ENCODE data around the gene ZBTB3. TPM values are rescaled to one million over a fixed set of nuclear protein-coding genes. Genes with fewer than 3 reads are reported as not detected.
"Not testable (repeated sequence)": the region's sequence is repeated elsewhere in the genome, so short reads cannot be mapped to it uniquely, and the experiment has no call there.

The ZBTB3 gene
- total and polyA plus RNA-seq, 9 of the 15 experiments (the other 6 are each of a cell fraction or from before 2014, with no cell fraction given): 1.9 to 10.0 (median 4.9) TPM

GRCh38 chr11:62703921-62704320, 50.0 kb downstream of the ZBTB3 start:
- H2AFZ ChIP-seq (ENCODE audit: low read depth, low read length); ATAC-seq; CTCF ChIA-PET (ENCODE audit: low intra/inter-chr PET ratio); H3K9me3 ChIP-seq (replicated peaks; ENCODE audit: control insufficient read depth, insufficient read depth, low read depth, low read length); BruUV-seq (replicated peaks); H3K4me2 ChIP-seq (ENCODE audit: insufficient read depth, low read length); DNase-seq (ENCODE audit: extremely low read depth in 1 of 4, low spot score in 3 of 4); H3K4me3 ChIP-seq; FAIRE-seq; H3K9ac ChIP-seq (ENCODE audit: insufficient read depth in 1 of 2, low read depth in 2 of 2, low read length in 2 of 2); H3K27ac ChIP-seq (ENCODE audit: extremely low read depth, low read depth, low read length); in situ Hi-C loops (cut with MboI); intact Hi-C loops (cut with micrococcal nuclease); H3K27me3 ChIP-seq (ENCODE audit: control insufficient read depth in 2 of 2, insufficient read depth in 2 of 2, low read length in 2 of 2); H3K9me1 ChIP-seq (ENCODE audit: control insufficient read depth, insufficient read depth, low read length); H4K20me1 ChIP-seq (replicated peaks; ENCODE audit: control insufficient read depth, insufficient read depth, low read length): not testable (repeated sequence)
- WGBS (ENCODE audit: insufficient coverage, low coverage, missing lambda C conversion rate): 96% methylated on average over 3 of the region's 4 CpGs
- peaks cover 29 to 35% of the 10 kb centered on the region in 2 experiments for H3K4me1 ChIP-seq (replicated peaks in 1 of 2; ENCODE audit: control insufficient read depth in 2 of 2, insufficient read depth in 2 of 2, low read length in 2 of 2)
- peaks cover 14% of the 10 kb centered on the region for H3K79me2 ChIP-seq (ENCODE audit: control insufficient read depth, insufficient read depth, low read length)
- peaks cover 55% of the 10 kb centered on the region for H3K36me3 ChIP-seq (ENCODE audit: control insufficient read depth, insufficient read depth, low read length)
- POLR2A ChIA-PET: interaction anchor here (0.6 to 1.2 kb wide), 3 partner anchors 15 to 50 kb away, joined by 3 to 4 read pairs (median 3); partner anchors contain the start of genes C11orf98, CSKMT and LRRN4CL

GRCh38 chr11:62702246-62702645, 51.7 kb downstream of the ZBTB3 start:
- peaks cover 13 to 18% of the 10 kb centered on the region in 2 experiments for H3K4me1 ChIP-seq (replicated peaks in 1 of 2; ENCODE audit: control insufficient read depth in 2 of 2, insufficient read depth in 2 of 2, low read length in 2 of 2)
- H3K4me2 ChIP-seq (ENCODE audit: insufficient read depth, low read length): no peak overlapping the region
- intact Hi-C loops (cut with micrococcal nuclease) (no loop called here), in situ Hi-C loops (cut with MboI) (no loop called here)
- ChIA-PET POLR2A (interaction anchor here (0.6 to 1.4 kb wide), 2 partner anchors 13 to 27 kb away, joined by 3 to 4 read pairs; partner anchors contain the start of gene LRRN4CL), CTCF (ENCODE audit: low intra/inter-chr PET ratio) (no interaction called here)
- DNase-seq (ENCODE audit: extremely low read depth in 1 of 4, low spot score in 3 of 4) (no peak), ATAC-seq (no peak), FAIRE-seq (no peak)
- no peaks in the 10 kb centered on the region for H3K9me3 ChIP-seq (replicated peaks; ENCODE audit: control insufficient read depth, insufficient read depth, low read depth, low read length)
- BruUV-seq (replicated peaks): no TSS peak
- no peak overlapping the region for H3K27ac ChIP-seq (ENCODE audit: extremely low read depth, low read depth, low read length)
- H4K20me1 ChIP-seq (replicated peaks; ENCODE audit: control insufficient read depth, insufficient read depth, low read length): peaks cover 3% of the 10 kb centered on the region; the same call in 1 of the 2 replicates
- WGBS (ENCODE audit: insufficient coverage, low coverage, missing lambda C conversion rate): 97% methylated on average over 7 of the region's 11 CpGs
- H3K27me3 ChIP-seq (ENCODE audit: control insufficient read depth in 2 of 2, insufficient read depth in 2 of 2, low read length in 2 of 2): no peaks in the 10 kb centered on the region
- peaks cover 42% of the 10 kb centered on the region for H3K36me3 ChIP-seq (ENCODE audit: control insufficient read depth, insufficient read depth, low read length)
- peaks cover under 1% of the 10 kb centered on the region for H3K9me1 ChIP-seq (ENCODE audit: control insufficient read depth, insufficient read depth, low read length)
- H3K4me3 ChIP-seq: no peak overlapping the region
- no peak overlapping the region for H2AFZ ChIP-seq (ENCODE audit: low read depth, low read length)
- peaks cover 14% of the 10 kb centered on the region for H3K79me2 ChIP-seq (ENCODE audit: control insufficient read depth, insufficient read depth, low read length)
- H3K9ac ChIP-seq (ENCODE audit: insufficient read depth in 1 of 2, low read depth in 2 of 2, low read length in 2 of 2): no peak overlapping the region
- TF ChIP-seq HDGF (IDR thresholded peaks at IDR 0.05) (no peak), ARHGAP35 (IDR thresholded peaks at IDR 0.05; ENCODE audit: partially characterized antibody) (no peak), SAP30 (IDR thresholded peaks at IDR 0.05; ENCODE audit: borderline replicate concordance, insufficient read depth, low read depth, low read length, poor library complexity, severe bottlenecking) (no peak), U2AF1 (optimal IDR thresholded peaks at IDR 0.05; ENCODE audit: low read depth, low read length) (no peak)

Small RNA genes within 50 kb of the gene (microRNA-seq; reads per million reads assigned to microRNA genes)
- gene MIR6514 (ENCODE audit: borderline microRNAs expressed) (0.36 reads per million), gene MIR6748 (ENCODE audit: borderline microRNAs expressed) (not detected)

Small RNA genes within 50 kb of the gene (small RNA-seq; reads per million reads assigned to genes)
- 0.18 reads per million for gene MIR6514

Other genes starting within 250 kb of the ZBTB3 start
Only the 7 nearest of the 30 such genes appear.
- gene GNG3, start 46.5 kb downstream of the ZBTB3 start, total RNA-seq (2014; rRNA removed): not detected in 2 replicates
- not detected in 2 replicates for gene GNG3, start 46.5 kb downstream of the ZBTB3 start, total RNA-seq (2014; rRNA removed; fragmentation: Illumina TruSeq; extraction: Trizol)
- gene GNG3, start 46.5 kb downstream of the ZBTB3 start, total RNA-seq (2015; rRNA removed; fragmentation: Illumina TruSeq; extraction: Trizol): not detected in 2 replicates
- not detected in 2 replicates for gene GNG3, start 46.5 kb downstream of the ZBTB3 start, total RNA-seq (2021)
- not detected in 2 replicates for gene GNG3, start 46.5 kb downstream of the ZBTB3 start, polyA plus RNA-seq (2011; rRNA removed)
- not detected in 2 replicates for gene GNG3, start 46.5 kb downstream of the ZBTB3 start, polyA plus RNA-seq (2014; fragmentation: Illumina TruSeq; extraction: Trizol)
- under 1 TPM in 1 of 2 experiments, not detected in 1; 0.07 TPM for gene GNG3, start 46.5 kb downstream of the ZBTB3 start, polyA plus RNA-seq (2014; fragmentation: Nextera tagmentation; extraction: Ambion mirVana)
- gene GNG3, start 46.5 kb downstream of the ZBTB3 start, polyA plus RNA-seq (2014; rRNA removed): not detected in 2 replicates
- gene HNRNPUL2, start 26.7 kb downstream of the ZBTB3 start, total RNA-seq (2014; rRNA removed): 7.8 and 9.0 TPM in 2 replicates
- gene HNRNPUL2, start 26.7 kb downstream of the ZBTB3 start, total RNA-seq (2014; rRNA removed; fragmentation: Illumina TruSeq; extraction: Trizol): 15.2 and 18.9 TPM in 2 replicates
- gene HNRNPUL2, start 26.7 kb downstream of the ZBTB3 start, total RNA-seq (2015; rRNA removed; fragmentation: Illumina TruSeq; extraction: Trizol): 17.5 and 18.2 TPM in 2 replicates
- 22.4 and 31.9 TPM in 2 replicates for gene HNRNPUL2, start 26.7 kb downstream of the ZBTB3 start, total RNA-seq (2021)
- gene HNRNPUL2, start 26.7 kb downstream of the ZBTB3 start, polyA plus RNA-seq (2011; rRNA removed): 14.4 and 15.4 TPM in 2 replicates
- gene HNRNPUL2, start 26.7 kb downstream of the ZBTB3 start, polyA plus RNA-seq (2014; fragmentation: Illumina TruSeq; extraction: Trizol): 44.3 and 45.4 TPM in 2 replicates
- gene HNRNPUL2, start 26.7 kb downstream of the ZBTB3 start, polyA plus RNA-seq (2014; fragmentation: Nextera tagmentation; extraction: Ambion mirVana): 1 to 10 TPM in 1 of 2 experiments, under 1 TPM in 1; 0.89 to 1.4 TPM
- 23.8 and 32.3 TPM in 2 replicates for gene HNRNPUL2, start 26.7 kb downstream of the ZBTB3 start, polyA plus RNA-seq (2014; rRNA removed)
- 33.7 and 39.6 TPM in 2 replicates for gene TTC9C, start 25.7 kb downstream of the ZBTB3 start, total RNA-seq (2014; rRNA removed)
- 27.7 and 36.3 TPM in 2 replicates for gene TTC9C, start 25.7 kb downstream of the ZBTB3 start, total RNA-seq (2014; rRNA removed; fragmentation: Illumina TruSeq; extraction: Trizol)
- gene TTC9C, start 25.7 kb downstream of the ZBTB3 start, total RNA-seq (2015; rRNA removed; fragmentation: Illumina TruSeq; extraction: Trizol): 38.3 TPM in 2 replicates
- 34.0 and 35.1 TPM in 2 replicates for gene TTC9C, start 25.7 kb downstream of the ZBTB3 start, total RNA-seq (2021)
- gene TTC9C, start 25.7 kb downstream of the ZBTB3 start, polyA plus RNA-seq (2011; rRNA removed): 37.1 and 42.8 TPM in 2 replicates
- gene TTC9C, start 25.7 kb downstream of the ZBTB3 start, polyA plus RNA-seq (2014; fragmentation: Illumina TruSeq; extraction: Trizol): 48.8 and 51.2 TPM in 2 replicates
- gene TTC9C, start 25.7 kb downstream of the ZBTB3 start, polyA plus RNA-seq (2014; fragmentation: Nextera tagmentation; extraction: Ambion mirVana): 10 to 100 TPM; 56.5 to 59.0 TPM
- 32.8 and 44.6 TPM in 2 replicates for gene TTC9C, start 25.7 kb downstream of the ZBTB3 start, polyA plus RNA-seq (2014; rRNA removed)
- gene POLR2G, start 7.4 kb upstream of the ZBTB3 start, total RNA-seq (2014; rRNA removed): 151 and 169 TPM in 2 replicates
- gene POLR2G, start 7.4 kb upstream of the ZBTB3 start, total RNA-seq (2014; rRNA removed; fragmentation: Illumina TruSeq; extraction: Trizol): 197 and 202 TPM in 2 replicates
- 163 and 164 TPM in 2 replicates for gene POLR2G, start 7.4 kb upstream of the ZBTB3 start, total RNA-seq (2015; rRNA removed; fragmentation: Illumina TruSeq; extraction: Trizol)
- gene POLR2G, start 7.4 kb upstream of the ZBTB3 start, total RNA-seq (2021): 149 and 150 TPM in 2 replicates
- 273 and 305 TPM in 2 replicates for gene POLR2G, start 7.4 kb upstream of the ZBTB3 start, polyA plus RNA-seq (2011; rRNA removed)
- gene POLR2G, start 7.4 kb upstream of the ZBTB3 start, polyA plus RNA-seq (2014; fragmentation: Illumina TruSeq; extraction: Trizol): 221 and 236 TPM in 2 replicates
- 100 to 1,000 TPM; 509 to 616 TPM for gene POLR2G, start 7.4 kb upstream of the ZBTB3 start, polyA plus RNA-seq (2014; fragmentation: Nextera tagmentation; extraction: Ambion mirVana)
- 219 and 232 TPM in 2 replicates for gene POLR2G, start 7.4 kb upstream of the ZBTB3 start, polyA plus RNA-seq (2014; rRNA removed)
- 29.0 and 31.4 TPM in 2 replicates for gene TAF6L, start 17.2 kb upstream of the ZBTB3 start, total RNA-seq (2014; rRNA removed)
- 8.1 and 12.6 TPM in 2 replicates for gene TAF6L, start 17.2 kb upstream of the ZBTB3 start, total RNA-seq (2014; rRNA removed; fragmentation: Illumina TruSeq; extraction: Trizol)
- gene TAF6L, start 17.2 kb upstream of the ZBTB3 start, total RNA-seq (2015; rRNA removed; fragmentation: Illumina TruSeq; extraction: Trizol): 20.8 and 24.1 TPM in 2 replicates
- 27.2 and 28.5 TPM in 2 replicates for gene TAF6L, start 17.2 kb upstream of the ZBTB3 start, total RNA-seq (2021)
- gene TAF6L, start 17.2 kb upstream of the ZBTB3 start, polyA plus RNA-seq (2011; rRNA removed): 21.6 and 28.5 TPM in 2 replicates
- gene TAF6L, start 17.2 kb upstream of the ZBTB3 start, polyA plus RNA-seq (2014; fragmentation: Illumina TruSeq; extraction: Trizol): 15.4 and 23.0 TPM in 2 replicates
- gene TAF6L, start 17.2 kb upstream of the ZBTB3 start, polyA plus RNA-seq (2014; fragmentation: Nextera tagmentation; extraction: Ambion mirVana): under 1 TPM; 0.04 to 0.25 TPM
- gene TAF6L, start 17.2 kb upstream of the ZBTB3 start, polyA plus RNA-seq (2014; rRNA removed): 45.5 and 48.0 TPM in 2 replicates
- gene TMEM179B, start 33.2 kb upstream of the ZBTB3 start, total RNA-seq (2014; rRNA removed): 30.7 and 60.1 TPM in 2 replicates
- gene TMEM179B, start 33.2 kb upstream of the ZBTB3 start, total RNA-seq (2014; rRNA removed; fragmentation: Illumina TruSeq; extraction: Trizol): 28.0 and 32.0 TPM in 2 replicates
- gene TMEM179B, start 33.2 kb upstream of the ZBTB3 start, total RNA-seq (2015; rRNA removed; fragmentation: Illumina TruSeq; extraction: Trizol): 35.3 and 37.6 TPM in 2 replicates
- 37.0 and 38.1 TPM in 2 replicates for gene TMEM179B, start 33.2 kb upstream of the ZBTB3 start, total RNA-seq (2021)
- 27.7 and 35.1 TPM in 2 replicates for gene TMEM179B, start 33.2 kb upstream of the ZBTB3 start, polyA plus RNA-seq (2011; rRNA removed)
- 52.6 and 53.6 TPM in 2 replicates for gene TMEM179B, start 33.2 kb upstream of the ZBTB3 start, polyA plus RNA-seq (2014; fragmentation: Illumina TruSeq; extraction: Trizol)
- 100 to 1,000 TPM in 1 of 2 experiments, 10 to 100 TPM in 1; 88.6 to 105 TPM for gene TMEM179B, start 33.2 kb upstream of the ZBTB3 start, polyA plus RNA-seq (2014; fragmentation: Nextera tagmentation; extraction: Ambion mirVana)
- gene TMEM179B, start 33.2 kb upstream of the ZBTB3 start, polyA plus RNA-seq (2014; rRNA removed): 32.2 and 34.5 TPM in 2 replicates
- 27.4 and 34.5 TPM in 2 replicates for gene TMEM223, start 37.8 kb upstream of the ZBTB3 start, total RNA-seq (2014; rRNA removed)
- gene TMEM223, start 37.8 kb upstream of the ZBTB3 start, total RNA-seq (2014; rRNA removed; fragmentation: Illumina TruSeq; extraction: Trizol): 14.3 and 14.7 TPM in 2 replicates
- 22.4 and 22.5 TPM in 2 replicates for gene TMEM223, start 37.8 kb upstream of the ZBTB3 start, total RNA-seq (2015; rRNA removed; fragmentation: Illumina TruSeq; extraction: Trizol)
- gene TMEM223, start 37.8 kb upstream of the ZBTB3 start, total RNA-seq (2021): 19.6 and 21.2 TPM in 2 replicates
- gene TMEM223, start 37.8 kb upstream of the ZBTB3 start, polyA plus RNA-seq (2011; rRNA removed): 19.0 and 20.1 TPM in 2 replicates
- 14.6 and 16.0 TPM in 2 replicates for gene TMEM223, start 37.8 kb upstream of the ZBTB3 start, polyA plus RNA-seq (2014; fragmentation: Illumina TruSeq; extraction: Trizol)
- 10 to 100 TPM in 1 of 2 experiments, 1 to 10 TPM in 1; 5.9 to 15.2 TPM for gene TMEM223, start 37.8 kb upstream of the ZBTB3 start, polyA plus RNA-seq (2014; fragmentation: Nextera tagmentation; extraction: Ambion mirVana)
- 30.7 and 37.2 TPM in 2 replicates for gene TMEM223, start 37.8 kb upstream of the ZBTB3 start, polyA plus RNA-seq (2014; rRNA removed)

All from K562 (cell line).